ENCODE results near the gene SRRM3.
"Not testable (repeated sequence)": the region's sequence is repeated elsewhere in the genome, so short reads cannot be mapped to it uniquely, and the experiment has no call there.

DNA sequence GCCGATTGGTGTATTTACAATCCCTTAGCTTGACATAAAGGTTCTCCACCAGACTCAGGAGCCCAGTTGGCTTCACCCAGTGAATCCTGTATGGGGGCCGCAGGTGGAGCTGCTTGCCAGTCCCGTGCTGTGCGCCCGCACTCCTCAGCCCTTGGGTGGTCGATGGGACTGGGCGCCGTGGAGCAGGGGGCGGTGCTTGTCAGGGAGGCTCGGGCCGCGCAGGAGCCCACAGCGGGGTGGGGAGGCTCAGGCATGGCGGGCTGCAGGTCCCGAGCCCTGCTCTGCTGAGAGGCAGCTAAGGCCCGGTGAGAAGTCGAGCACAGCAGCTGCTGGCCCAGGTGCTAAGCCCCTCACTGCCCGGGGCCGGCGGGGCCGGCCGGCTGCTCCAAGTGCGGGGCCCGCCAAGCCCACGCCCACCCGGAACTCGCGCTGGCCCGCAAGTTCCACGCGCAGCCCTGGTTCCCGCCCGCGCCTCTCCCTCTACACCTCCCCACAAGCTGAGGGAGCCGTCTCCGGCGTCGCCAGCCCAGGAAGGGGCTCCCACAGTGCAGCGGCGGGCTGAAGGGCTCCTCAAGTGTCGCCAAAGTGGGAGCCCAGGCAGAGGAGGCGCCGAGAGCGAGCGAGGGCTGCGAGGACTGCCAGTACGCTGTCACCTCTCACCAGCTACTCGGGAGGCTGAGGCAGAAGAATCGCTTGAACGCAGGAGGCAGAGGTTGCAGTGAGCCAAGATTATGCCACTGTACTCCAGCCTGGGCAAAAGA, 107.8 kb downstream of the SRRM3 start:
- TF ChIP-seq EZH2phosphoT487 (IDR thresholded peaks at IDR 0.05; ENCODE audit: insufficient read depth, low read depth); EZH2 (IDR thresholded peaks at IDR 0.05; ENCODE audit: insufficient read depth, poor library complexity, severe bottlenecking): not testable (repeated sequence)
